Smooth muscle cell of the pulmonary artery (primary cell): Measurements from ENCODE around the gene GRM1. TPM values are rescaled to one million over a fixed set of nuclear protein-coding genes. Genes with fewer than 3 reads are reported as not detected.

Experiments used
- total RNA-seq: library from RNA; depleted of rRNA; stranded (reverse); fragments of >200 nt; gene quantifications from 2 replicates; pipeline ENCODE4 v1.2.3, GENCODE V29; 2014

Gene GRM1
- total RNA-seq, result 0.07 TPM in 2 replicates

DNA sequence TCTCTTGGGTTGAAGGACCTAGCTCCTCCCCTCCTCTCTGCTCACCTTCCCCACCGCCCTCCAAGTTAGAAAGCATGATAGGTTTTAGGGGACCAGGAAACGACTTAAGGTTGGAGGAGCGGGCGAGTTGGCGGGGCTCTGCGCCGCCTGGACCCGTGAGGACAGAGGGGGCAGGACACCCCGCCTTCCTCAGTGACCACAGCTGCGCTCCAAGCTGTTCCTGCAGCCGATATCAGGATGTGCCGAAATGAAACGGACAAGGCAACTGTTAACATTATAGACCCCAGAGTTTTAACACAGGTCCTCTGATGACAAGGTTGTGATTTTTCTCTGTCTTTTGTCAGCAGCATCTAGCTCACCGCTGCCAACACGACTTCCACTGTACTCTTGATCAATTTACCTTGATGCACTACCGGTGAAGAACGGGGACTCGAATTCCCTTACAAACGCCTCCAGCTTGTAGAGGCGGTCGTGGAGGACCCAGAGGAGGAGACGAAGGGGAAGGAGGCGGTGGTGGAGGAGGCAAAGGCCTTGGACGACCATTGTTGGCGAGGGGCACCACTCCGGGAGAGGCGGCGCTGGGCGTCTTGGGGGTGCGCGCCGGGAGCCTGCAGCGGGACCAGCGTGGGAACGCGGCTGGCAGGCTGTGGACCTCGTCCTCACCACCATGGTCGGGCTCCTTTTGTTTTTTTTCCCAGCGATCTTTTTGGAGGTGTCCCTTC lies at the start of gene GRM1:
TSS of gene GRM1 (plus strand) at position 212 of the 722 bp plus-strand sequence. CDS start at position 668, 456 bp downstream.

Other genes with a start within 250 kb of the GRM1 start
- 14.9 and 18.6 TPM in 2 replicates for gene FBXO30, start 214.3 kb upstream of the GRM1 start, total RNA-seq
- gene SHPRH, start 64.7 kb upstream of the GRM1 start, total RNA-seq, result 16.3 and 19.1 TPM in 2 replicates